ENCODE results near the gene SYNGR2. TPM values are rescaled to one million over a fixed set of nuclear protein-coding genes. Genes with fewer than 3 reads are reported as not detected.

Gene SYNGR2
- total and polyA plus RNA-seq, 2 experiments from 2014 or later = 46.9 to 61.6 TPM

DNA sequence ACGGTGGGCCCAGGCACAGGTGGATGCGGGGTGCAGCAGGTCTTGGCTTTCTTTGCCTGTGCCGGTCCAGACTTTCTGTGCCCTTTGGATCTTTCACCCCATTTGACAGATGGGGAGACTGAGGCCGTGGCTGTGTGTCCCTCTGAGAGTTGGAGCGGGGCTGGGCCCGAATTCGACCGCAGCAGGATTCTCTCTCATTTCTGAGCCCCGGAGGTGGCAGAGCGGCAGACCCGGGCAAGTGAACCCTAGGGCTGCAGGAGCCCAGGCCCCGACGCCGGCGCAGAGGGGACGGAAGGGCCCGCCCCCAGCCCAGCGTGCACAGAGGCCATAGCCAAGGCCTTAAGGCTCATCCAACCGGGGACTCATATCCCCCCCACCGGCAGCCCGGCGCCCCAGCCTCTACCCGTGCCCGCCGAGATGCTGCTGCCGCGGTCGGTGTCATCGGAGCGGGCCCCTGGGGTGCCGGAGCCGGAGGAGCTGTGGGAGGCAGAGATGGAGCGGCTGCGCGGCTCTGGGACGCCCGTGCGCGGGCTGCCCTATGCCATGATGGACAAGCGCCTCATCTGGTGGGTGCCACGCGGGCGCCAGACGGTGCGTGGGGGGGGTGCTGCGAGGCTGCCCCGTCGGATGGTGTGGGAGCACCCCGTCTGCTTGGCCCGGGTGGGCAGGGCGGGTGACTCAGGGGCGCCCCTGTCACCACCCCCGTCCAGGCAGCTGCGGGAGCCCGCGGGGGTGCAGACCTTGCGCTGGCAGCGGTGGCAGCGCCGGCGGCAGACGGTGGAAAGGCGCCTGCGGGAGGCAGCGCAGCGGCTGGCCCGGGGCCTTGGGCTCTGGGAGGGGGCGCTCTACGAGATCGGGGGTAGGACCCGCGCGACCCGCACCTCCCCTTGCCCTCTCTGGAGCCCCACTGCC lies 37.0 kb upstream of the SYNGR2 start (continued):
- TF ChIP-seq, protein P1, sequence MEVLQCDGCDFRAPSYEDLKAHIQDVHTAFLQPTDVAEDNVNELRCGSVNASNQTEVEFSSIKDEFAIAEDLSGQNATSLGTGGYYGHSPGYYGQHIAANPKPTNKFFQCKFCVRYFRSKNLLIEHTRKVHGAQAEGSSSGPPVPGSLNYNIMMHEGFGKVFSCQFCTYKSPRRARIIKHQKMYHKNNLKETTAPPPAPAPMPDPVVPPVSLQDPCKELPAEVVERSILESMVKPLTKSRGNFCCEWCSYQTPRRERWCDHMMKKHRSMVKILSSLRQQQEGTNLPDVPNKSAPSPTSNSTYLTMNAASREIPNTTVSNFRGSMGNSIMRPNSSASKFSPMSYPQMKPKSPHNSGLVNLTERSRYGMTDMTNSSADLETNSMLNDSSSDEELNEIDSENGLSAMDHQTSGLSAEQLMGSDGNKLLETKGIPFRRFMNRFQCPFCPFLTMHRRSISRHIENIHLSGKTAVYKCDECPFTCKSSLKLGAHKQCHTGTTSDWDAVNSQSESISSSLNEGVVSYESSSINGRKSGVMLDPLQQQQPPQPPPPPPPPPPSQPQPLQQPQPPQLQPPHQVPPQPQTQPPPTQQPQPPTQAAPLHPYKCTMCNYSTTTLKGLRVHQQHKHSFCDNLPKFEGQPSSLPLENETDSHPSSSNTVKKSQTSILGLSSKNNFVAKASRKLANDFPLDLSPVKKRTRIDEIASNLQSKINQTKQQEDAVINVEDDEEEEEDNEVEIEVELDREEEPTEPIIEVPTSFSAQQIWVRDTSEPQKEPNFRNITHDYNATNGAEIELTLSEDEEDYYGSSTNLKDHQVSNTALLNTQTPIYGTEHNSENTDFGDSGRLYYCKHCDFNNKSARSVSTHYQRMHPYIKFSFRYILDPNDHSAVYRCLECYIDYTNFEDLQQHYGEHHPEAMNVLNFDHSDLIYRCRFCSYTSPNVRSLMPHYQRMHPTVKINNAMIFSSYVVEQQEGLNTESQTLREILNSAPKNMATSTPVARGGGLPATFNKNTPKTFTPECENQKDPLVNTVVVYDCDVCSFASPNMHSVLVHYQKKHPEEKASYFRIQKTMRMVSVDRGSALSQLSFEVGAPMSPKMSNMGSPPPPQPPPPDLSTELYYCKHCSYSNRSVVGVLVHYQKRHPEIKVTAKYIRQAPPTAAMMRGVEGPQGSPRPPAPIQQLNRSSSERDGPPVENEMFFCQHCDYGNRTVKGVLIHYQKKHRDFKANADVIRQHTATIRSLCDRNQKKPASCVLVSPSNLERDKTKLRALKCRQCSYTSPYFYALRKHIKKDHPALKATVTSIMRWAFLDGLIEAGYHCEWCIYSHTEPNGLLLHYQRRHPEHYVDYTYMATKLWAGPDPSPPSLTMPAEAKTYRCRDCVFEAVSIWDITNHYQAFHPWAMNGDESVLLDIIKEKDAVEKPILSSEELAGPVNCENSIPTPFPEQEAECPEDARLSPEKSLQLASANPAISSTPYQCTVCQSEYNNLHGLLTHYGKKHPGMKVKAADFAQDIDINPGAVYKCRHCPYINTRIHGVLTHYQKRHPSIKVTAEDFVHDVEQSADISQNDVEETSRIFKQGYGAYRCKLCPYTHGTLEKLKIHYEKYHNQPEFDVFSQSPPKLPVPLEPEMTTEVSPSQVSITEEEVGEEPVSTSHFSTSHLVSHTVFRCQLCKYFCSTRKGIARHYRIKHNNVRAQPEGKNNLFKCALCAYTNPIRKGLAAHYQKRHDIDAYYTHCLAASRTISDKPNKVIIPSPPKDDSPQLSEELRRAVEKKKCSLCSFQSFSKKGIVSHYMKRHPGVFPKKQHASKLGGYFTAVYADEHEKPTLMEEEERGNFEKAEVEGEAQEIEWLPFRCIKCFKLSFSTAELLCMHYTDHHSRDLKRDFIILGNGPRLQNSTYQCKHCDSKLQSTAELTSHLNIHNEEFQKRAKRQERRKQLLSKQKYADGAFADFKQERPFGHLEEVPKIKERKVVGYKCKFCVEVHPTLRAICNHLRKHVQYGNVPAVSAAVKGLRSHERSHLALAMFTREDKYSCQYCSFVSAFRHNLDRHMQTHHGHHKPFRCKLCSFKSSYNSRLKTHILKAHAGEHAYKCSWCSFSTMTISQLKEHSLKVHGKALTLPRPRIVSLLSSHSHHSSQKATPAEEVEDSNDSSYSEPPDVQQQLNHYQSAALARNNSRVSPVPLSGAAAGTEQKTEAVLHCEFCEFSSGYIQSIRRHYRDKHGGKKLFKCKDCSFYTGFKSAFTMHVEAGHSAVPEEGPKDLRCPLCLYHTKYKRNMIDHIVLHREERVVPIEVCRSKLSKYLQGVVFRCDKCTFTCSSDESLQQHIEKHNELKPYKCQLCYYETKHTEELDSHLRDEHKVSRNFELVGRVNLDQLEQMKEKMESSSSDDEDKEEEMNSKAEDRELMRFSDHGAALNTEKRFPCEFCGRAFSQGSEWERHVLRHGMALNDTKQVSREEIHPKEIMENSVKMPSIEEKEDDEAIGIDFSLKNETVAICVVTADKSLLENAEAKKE (CRISPR knock-in tag; IDR thresholded peaks at IDR 0.05) = no peak
- TF ChIP-seq ZNF331 (CRISPR knock-in tag; IDR thresholded peaks at IDR 0.05; ENCODE audit: low read depth) = no peak
- TF ChIP-seq POLR2AphosphoS5 (IDR thresholded peaks at IDR 0.05; ENCODE audit: low read depth) = no peak
- TF ChIP-seq ZNF114 (CRISPR knock-in tag; IDR thresholded peaks at IDR 0.05) = no peak
- TF ChIP-seq EZH2phosphoT487 (IDR thresholded peaks at IDR 0.05; ENCODE audit: unreplicated experiment) = no peak
- TF ChIP-seq NANOG (IDR thresholded peaks at IDR 0.05; ENCODE audit: borderline replicate concordance) = no peak
- TF ChIP-seq EZH2 (IDR thresholded peaks at IDR 0.05; ENCODE audit: low read depth, unreplicated experiment) = no peak
- TF ChIP-seq, protein P2, sequence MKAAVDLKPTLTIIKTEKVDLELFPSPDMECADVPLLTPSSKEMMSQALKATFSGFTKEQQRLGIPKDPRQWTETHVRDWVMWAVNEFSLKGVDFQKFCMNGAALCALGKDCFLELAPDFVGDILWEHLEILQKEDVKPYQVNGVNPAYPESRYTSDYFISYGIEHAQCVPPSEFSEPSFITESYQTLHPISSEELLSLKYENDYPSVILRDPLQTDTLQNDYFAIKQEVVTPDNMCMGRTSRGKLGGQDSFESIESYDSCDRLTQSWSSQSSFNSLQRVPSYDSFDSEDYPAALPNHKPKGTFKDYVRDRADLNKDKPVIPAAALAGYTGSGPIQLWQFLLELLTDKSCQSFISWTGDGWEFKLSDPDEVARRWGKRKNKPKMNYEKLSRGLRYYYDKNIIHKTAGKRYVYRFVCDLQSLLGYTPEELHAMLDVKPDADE (IDR thresholded peaks at IDR 0.05) = no peak
